ENCODE measurements around the gene KCNQ1OT1. TPM values are rescaled to one million over a fixed set of nuclear protein-coding genes. Genes with fewer than 3 reads are reported as not detected.

Gene KCNQ1OT1
- total and polyA plus RNA-seq, 2 of the 4 experiments (the other 2 are of a cell fraction): 0.14 to 2.0 TPM

- no peak overlapping the region for H2BK120ac ChIP-seq (ENCODE audit: low read depth, low read length)
- no peak overlapping the region for H4K8ac ChIP-seq (ENCODE audit: low read depth in 2 of 2, low read length in 2 of 2)
- no peak overlapping the region for H2AFZ ChIP-seq (replicated peaks; ENCODE audit: low read length, poor library complexity)
- ChIA-PET POLR2A (ENCODE audit: unreplicated experiment) (no interaction called here), CTCF (interaction anchor here (0.6 kb wide), 1 partner anchor 47 kb away, joined by 3 read pairs; no protein-coding TSS in a partner anchor)
- dilution Hi-C loops (cut with HindIII; ENCODE audit: low sequenced_read_pairs, unreplicated experiment): no loop called here
- in situ Hi-C loops (cut with MboI; ENCODE audit: low sequenced_read_pairs): no loop called here
- H3K4me3 ChIP-seq (ENCODE audit: insufficient read depth, low read depth, low read length): no peak overlapping the region
- no peak overlapping the region for H2BK5ac ChIP-seq (ENCODE audit: low read depth, low read length, poor library complexity, severe bottlenecking)
- H3K23ac ChIP-seq (ENCODE audit: low read depth, low read length): no peak overlapping the region
- no peak overlapping the region for H3K4me2 ChIP-seq (ENCODE audit: low read depth, low read length)
- no peak overlapping the region for H3K4ac ChIP-seq (ENCODE audit: low read depth, low read length)
- ATAC-seq (ENCODE audit: low read depth) (no peak), DNase-seq (no peak)
- peaks cover 8% of the 10 kb centered on the region; the same call in 1 of the 2 replicates for H3K27me3 ChIP-seq (ENCODE audit: control insufficient read depth, insufficient read depth, low read length)
- H3K27ac ChIP-seq (ENCODE audit: insufficient read depth, low read length): no peak overlapping the region
- no peak overlapping the region for H2AK9ac ChIP-seq (replicated peaks; ENCODE audit: low read depth, low read length, poor library complexity)
- peaks cover 0 to 3% of the 10 kb centered on the region in 2 experiments; a peak in 1 of 4 replicates for H3K79me1 ChIP-seq (ENCODE audit: low read depth in 1 of 2, low read length in 2 of 2)
- no peak overlapping the region for H4K5ac ChIP-seq (ENCODE audit: low read depth, low read length)
- H3K9ac ChIP-seq (ENCODE audit: low read depth, low read length): no peak overlapping the region
- H3K4me1 ChIP-seq (ENCODE audit: control insufficient read depth, insufficient read depth, low read length): no peaks in the 10 kb centered on the region
- H3K9me1 ChIP-seq (ENCODE audit: insufficient read depth, low read length): no peaks in the 10 kb centered on the region
- H4K20me1 ChIP-seq (ENCODE audit: insufficient read depth, low read length): no peaks in the 10 kb centered on the region
- H3K9me3 ChIP-seq (ENCODE audit: control insufficient read depth, insufficient read depth, low read length): peaks cover 72% of the 10 kb centered on the region
- TF ChIP-seq CHD1 (IDR thresholded peaks at IDR 0.05; ENCODE audit: low read depth, low read length): no peak
- TF ChIP-seq RFX5 (IDR thresholded peaks at IDR 0.05; ENCODE audit: low read depth, low read length): no peak
- no peak for TF ChIP-seq BHLHE40 (IDR thresholded peaks at IDR 0.05; ENCODE audit: low read depth, low read length)
- TF ChIP-seq CEBPB (IDR thresholded peaks at IDR 0.05; ENCODE audit: low read depth, low read length): no peak
- TF ChIP-seq RCOR1 (IDR thresholded peaks at IDR 0.05; ENCODE audit: insufficient replicate concordance, low read length): no peak
- TF ChIP-seq POLR2A (IDR thresholded peaks at IDR 0.05; ENCODE audit: low read depth, low read length): no peak
- no peak for TF ChIP-seq CTCF (conservative IDR thresholded peaks at IDR 0.05; ENCODE audit: low read depth, low read length)
- TF ChIP-seq MAFK (IDR thresholded peaks at IDR 0.05; ENCODE audit: low read depth, low read length): no peak
- no peak for TF ChIP-seq ELK1 (IDR thresholded peaks at IDR 0.05; ENCODE audit: borderline replicate concordance, low read depth, low read length)
- TF ChIP-seq FOS (IDR thresholded peaks at IDR 0.05; ENCODE audit: low read depth, low read length): no peak
- intact Hi-C loops (cut with micrococcal nuclease): loop anchor here (5.0 kb wide), 1 partner anchor 238 kb away; the partner anchor contains the start of gene CDKN1C
- no peak overlapping the region for H2BK20ac ChIP-seq (ENCODE audit: low read depth, low read length)
- no TSS peak for BruUV-seq (replicated peaks)
- no peak overlapping the region for H4K91ac ChIP-seq (ENCODE audit: insufficient read depth, low read depth, low read length)
- no peaks in the 10 kb centered on the region for H3K36me3 ChIP-seq (ENCODE audit: control insufficient read depth, insufficient read depth, low read length)
- H3K18ac ChIP-seq (ENCODE audit: low read depth, low read length): no peak overlapping the region
- H3K56ac ChIP-seq (ENCODE audit: extremely low read depth, insufficient read depth, low read length): no peak overlapping the region
- H2AK5ac ChIP-seq (ENCODE audit: low read depth, low read length): no peak overlapping the region
- H3K14ac ChIP-seq (replicated peaks; ENCODE audit: low read depth, low read length): no peak overlapping the region
- no peak overlapping the region for H2BK15ac ChIP-seq (ENCODE audit: low read depth, low read length)
Observed at GRCh38 chr11:2649400-2649799, 50.4 kb downstream of the KCNQ1OT1 start.
